Neural cell (in vitro differentiated cells): ENCODE results near the gene BATF3. TPM values are rescaled to one million over a fixed set of nuclear protein-coding genes. Genes with fewer than 3 reads are reported as not detected.

Source experiments
- H2AFZ ChIP-seq: fragments of 200-600, 300-800 bp; sonication (generic), shearing (Covaris generic); 2 replicates; pipeline ENCODE4 v1.6.0; 2014; ENCODE audit warnings: low read depth, mild to moderate bottlenecking, antibody characterized with exemption, low read length, moderate library complexity
- H3F3A ChIP-seq: fragments of 200-600 bp; shearing (Covaris generic); 2 replicates; pipeline ENCODE4 v1.6.1; 2016; ENCODE audit warnings: mild to moderate bottlenecking, moderate library complexity, mixed read lengths, antibody characterized with exemption, low read length; ENCODE audit not compliant: insufficient read depth, poor library complexity, severe bottlenecking
- H3K27ac ChIP-seq: fragments of 200-600, 300-800 bp; sonication (generic), shearing (Covaris generic); 2 replicates; pipeline ENCODE4 v1.5.1; 2014; ENCODE audit warnings: mild to moderate bottlenecking, low read length, moderate library complexity
- H3K27me3 ChIP-seq: fragments of 300-800, 200-600 bp; sonication (generic), shearing (Covaris generic); 2 replicates; pipeline ENCODE4 v1.6.0; 2014; ENCODE audit warnings: mild to moderate bottlenecking, low read depth, low read length, moderate library complexity; ENCODE audit not compliant: insufficient read depth
- H3K36me3 ChIP-seq: fragments of 300-800, 200-600 bp; sonication (generic), shearing (Covaris generic); 2 replicates; pipeline ENCODE4 v1.5.1; 2014; ENCODE audit warnings: mild to moderate bottlenecking, antibody characterized with exemption, low read length, moderate library complexity; ENCODE audit not compliant: insufficient read depth
- H3K4me2 ChIP-seq: fragments of 300-800, 200-600 bp; sonication (generic), shearing (Covaris generic); 2 replicates; pipeline ENCODE4 v1.6.0; 2014; ENCODE audit warnings: mild to moderate bottlenecking, low read length
- H3K4me3 ChIP-seq: fragments of 300-800, 200-600 bp; sonication (generic), shearing (Covaris generic); 2 replicates; pipeline ENCODE4 v1.5.1; 2014; ENCODE audit warnings: mild to moderate bottlenecking, low read length, moderate library complexity
- H3K79me2 ChIP-seq: fragments of 200-600 bp; shearing (Covaris generic); replicated peaks from 2 replicates; pipeline ENCODE4 v1.6.0; 2014; ENCODE audit warnings: mild to moderate bottlenecking, low read length, moderate library complexity; ENCODE audit not compliant: insufficient read depth
- H3K9ac ChIP-seq: fragments of 300-800, 200-600 bp; sonication (generic), shearing (Covaris generic); 2 replicates; pipeline ENCODE4 v1.6.1; 2016; ENCODE audit warnings: mild to moderate bottlenecking, low read length, mixed read lengths
- H3K9me2 ChIP-seq: fragments of 200-600 bp; shearing (Covaris generic); 2 replicates; pipeline ENCODE4 v1.6.1; 2016; ENCODE audit warnings: mild to moderate bottlenecking, low read length, mixed read lengths; ENCODE audit not compliant: insufficient read depth
- H3K9me3 ChIP-seq: fragments of 200-600, 300-800 bp; sonication (generic), shearing (Covaris generic); 2 replicates; pipeline ENCODE4 v1.6.1; 2016; ENCODE audit warnings: mild to moderate bottlenecking, mixed run types, low read length, moderate library complexity, mixed read lengths
- H4K20me1 ChIP-seq: fragments of 200-600 bp; shearing (Covaris generic); 2 replicates; pipeline ENCODE4 v1.6.1; 2016; ENCODE audit warnings: mild to moderate bottlenecking, mixed run types; ENCODE audit not compliant: insufficient read depth
- EP300 ChIP-seq: fragments of 450-650 bp; conservative IDR thresholded peaks from 2 replicates; pipeline ENCODE4 v1.6.1; 2014; ENCODE audit warnings: antibody characterized with exemption, mild to moderate bottlenecking, moderate library complexity; ENCODE audit not compliant: poor library complexity, severe bottlenecking
- EZH2 ChIP-seq: fragments of 200-600, 300-800 bp; shearing (Covaris generic), sonication (generic); IDR thresholded peaks from 2 replicates; pipeline ENCODE4 v1.6.1; 2014; ENCODE audit warnings: antibody characterized with exemption, low read length, borderline replicate concordance, mild to moderate bottlenecking; ENCODE audit not compliant: insufficient read depth, poor library complexity, severe bottlenecking
- MXI1 ChIP-seq: fragments of 450-650 bp; conservative IDR thresholded peaks from 2 replicates; pipeline ENCODE4 v1.6.1; 2014; ENCODE audit warnings: antibody characterized with exemption, mild to moderate bottlenecking; ENCODE audit not compliant: poor library complexity, severe bottlenecking
- POLR2AphosphoS5 ChIP-seq: IDR thresholded peaks from 2 replicates; pipeline ENCODE4 v1.6.1; 2012
- RAD21 ChIP-seq: fragments of 450-650 bp; conservative IDR thresholded peaks from 2 replicates; pipeline ENCODE4 v1.6.1; 2014; ENCODE audit warnings: antibody characterized with exemption, mild to moderate bottlenecking, moderate library complexity
- SMC3 ChIP-seq: fragments of 450-650 bp; conservative IDR thresholded peaks from 2 replicates; pipeline ENCODE4 v1.6.1; 2014; ENCODE audit warnings: antibody characterized with exemption, mild to moderate bottlenecking, moderate library complexity; ENCODE audit not compliant: poor library complexity
- TAF1 ChIP-seq: IDR thresholded peaks from 2 replicates; pipeline ENCODE4 v1.6.1; 2012; ENCODE audit warnings: low read depth
- polyA plus RNA-seq: library from polyadenylated mRNA; depleted of rRNA; stranded (reverse); fragments of >200 nt; gene quantifications from 2 replicates; pipeline ENCODE4 v1.2.3, GENCODE V29; 2014
- TF ChIP-seq, protein P1 (sequence below): fragments of 450-650 bp; IDR thresholded peaks from 2 replicates; pipeline ENCODE4 v1.5.1; 2014; ENCODE audit warnings: antibody characterized with exemption, mild to moderate bottlenecking, moderate library complexity; ENCODE audit not compliant: poor library complexity, severe bottlenecking
- TF ChIP-seq, protein P2 (sequence below): IDR thresholded peaks from 2 replicates; pipeline ENCODE4 v1.6.1; 2012; ENCODE audit warnings: borderline replicate concordance

The BATF3 gene
- polyA plus RNA-seq, 1 donor from 2014 or later = 0.82 TPM

GRCh38 chr1:212699104-212699624 is 476 bp downstream of the BATF3 start:
- H3K36me3 ChIP-seq = no peaks in the 10 kb centered on the region
- peak overlapping the region; percentile 70 for H3K4me3 ChIP-seq
- H3K9me2 ChIP-seq = no peaks in the 10 kb centered on the region
- H3K9me3 ChIP-seq = no peaks in the 10 kb centered on the region
- no peaks in the 10 kb centered on the region for H3K79me2 ChIP-seq
- TF ChIP-seq MXI1 = no peak
- peak; percentile 14 for TF ChIP-seq RAD21
- no peak for TF ChIP-seq EZH2
- TF ChIP-seq SMC3 = no peak
- TF ChIP-seq, protein P1, sequence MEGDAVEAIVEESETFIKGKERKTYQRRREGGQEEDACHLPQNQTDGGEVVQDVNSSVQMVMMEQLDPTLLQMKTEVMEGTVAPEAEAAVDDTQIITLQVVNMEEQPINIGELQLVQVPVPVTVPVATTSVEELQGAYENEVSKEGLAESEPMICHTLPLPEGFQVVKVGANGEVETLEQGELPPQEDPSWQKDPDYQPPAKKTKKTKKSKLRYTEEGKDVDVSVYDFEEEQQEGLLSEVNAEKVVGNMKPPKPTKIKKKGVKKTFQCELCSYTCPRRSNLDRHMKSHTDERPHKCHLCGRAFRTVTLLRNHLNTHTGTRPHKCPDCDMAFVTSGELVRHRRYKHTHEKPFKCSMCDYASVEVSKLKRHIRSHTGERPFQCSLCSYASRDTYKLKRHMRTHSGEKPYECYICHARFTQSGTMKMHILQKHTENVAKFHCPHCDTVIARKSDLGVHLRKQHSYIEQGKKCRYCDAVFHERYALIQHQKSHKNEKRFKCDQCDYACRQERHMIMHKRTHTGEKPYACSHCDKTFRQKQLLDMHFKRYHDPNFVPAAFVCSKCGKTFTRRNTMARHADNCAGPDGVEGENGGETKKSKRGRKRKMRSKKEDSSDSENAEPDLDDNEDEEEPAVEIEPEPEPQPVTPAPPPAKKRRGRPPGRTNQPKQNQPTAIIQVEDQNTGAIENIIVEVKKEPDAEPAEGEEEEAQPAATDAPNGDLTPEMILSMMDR = peak; percentile 63
- no peak for TF ChIP-seq TAF1
- no peak for TF ChIP-seq EP300
- no peak for TF ChIP-seq POLR2AphosphoS5
- TF ChIP-seq, protein P2, sequence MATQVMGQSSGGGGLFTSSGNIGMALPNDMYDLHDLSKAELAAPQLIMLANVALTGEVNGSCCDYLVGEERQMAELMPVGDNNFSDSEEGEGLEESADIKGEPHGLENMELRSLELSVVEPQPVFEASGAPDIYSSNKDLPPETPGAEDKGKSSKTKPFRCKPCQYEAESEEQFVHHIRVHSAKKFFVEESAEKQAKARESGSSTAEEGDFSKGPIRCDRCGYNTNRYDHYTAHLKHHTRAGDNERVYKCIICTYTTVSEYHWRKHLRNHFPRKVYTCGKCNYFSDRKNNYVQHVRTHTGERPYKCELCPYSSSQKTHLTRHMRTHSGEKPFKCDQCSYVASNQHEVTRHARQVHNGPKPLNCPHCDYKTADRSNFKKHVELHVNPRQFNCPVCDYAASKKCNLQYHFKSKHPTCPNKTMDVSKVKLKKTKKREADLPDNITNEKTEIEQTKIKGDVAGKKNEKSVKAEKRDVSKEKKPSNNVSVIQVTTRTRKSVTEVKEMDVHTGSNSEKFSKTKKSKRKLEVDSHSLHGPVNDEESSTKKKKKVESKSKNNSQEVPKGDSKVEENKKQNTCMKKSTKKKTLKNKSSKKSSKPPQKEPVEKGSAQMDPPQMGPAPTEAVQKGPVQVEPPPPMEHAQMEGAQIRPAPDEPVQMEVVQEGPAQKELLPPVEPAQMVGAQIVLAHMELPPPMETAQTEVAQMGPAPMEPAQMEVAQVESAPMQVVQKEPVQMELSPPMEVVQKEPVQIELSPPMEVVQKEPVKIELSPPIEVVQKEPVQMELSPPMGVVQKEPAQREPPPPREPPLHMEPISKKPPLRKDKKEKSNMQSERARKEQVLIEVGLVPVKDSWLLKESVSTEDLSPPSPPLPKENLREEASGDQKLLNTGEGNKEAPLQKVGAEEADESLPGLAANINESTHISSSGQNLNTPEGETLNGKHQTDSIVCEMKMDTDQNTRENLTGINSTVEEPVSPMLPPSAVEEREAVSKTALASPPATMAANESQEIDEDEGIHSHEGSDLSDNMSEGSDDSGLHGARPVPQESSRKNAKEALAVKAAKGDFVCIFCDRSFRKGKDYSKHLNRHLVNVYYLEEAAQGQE = no peak
- H3K27me3 ChIP-seq = peaks cover 72% of the 10 kb centered on the region
- H2AFZ ChIP-seq = no peak overlapping the region
- H3K9ac ChIP-seq = peak overlapping the region; percentile 17
- peaks cover 8% of the 10 kb centered on the region for H3F3A ChIP-seq
- H3K4me2 ChIP-seq = no peak overlapping the region
- H3K27ac ChIP-seq = no peak overlapping the region
- no peaks in the 10 kb centered on the region for H4K20me1 ChIP-seq

DNA sequence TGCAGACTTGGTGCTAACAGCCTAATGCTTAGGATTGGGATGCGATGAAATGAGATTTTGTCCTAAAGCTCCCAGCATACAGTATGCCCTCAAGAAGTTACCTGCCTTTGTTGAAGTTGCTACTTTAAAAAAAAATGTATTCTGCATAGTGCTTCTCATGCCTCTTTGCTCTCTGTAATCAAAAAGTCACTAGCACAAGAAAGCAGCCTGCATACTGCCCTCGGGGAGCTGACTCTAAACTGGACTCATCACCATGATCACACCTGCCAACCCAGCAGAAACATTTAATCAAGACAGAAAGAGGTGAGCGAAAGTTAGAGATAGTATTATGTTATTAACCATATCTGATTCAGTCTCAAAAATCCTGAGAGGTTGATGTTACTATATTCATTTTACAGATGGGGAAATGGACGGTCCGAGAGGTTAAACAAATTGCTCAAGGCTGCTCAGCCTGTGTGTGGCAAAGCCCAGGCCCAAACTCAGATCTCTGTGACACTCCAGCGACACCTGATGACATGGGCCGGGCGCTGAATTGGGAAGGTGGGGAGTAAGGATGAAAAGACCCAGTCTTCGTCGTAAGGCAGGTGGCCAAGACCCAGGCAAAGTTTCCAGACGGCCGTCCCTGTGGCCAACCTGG is 1.1 kb downstream of the BATF3 start:
- Histone ChIP-seq H3K27ac (no peak overlapping the region), H3K36me3 (no peaks in the 10 kb centered on the region), H3F3A (peaks cover 8% of the 10 kb centered on the region), H3K9ac (no peak overlapping the region), H2AFZ (no peak overlapping the region), H3K9me2 (no peaks in the 10 kb centered on the region), H3K4me2 (no peak overlapping the region), H3K79me2 (no peaks in the 10 kb centered on the region), H3K27me3 (peaks cover 72% of the 10 kb centered on the region), H3K4me3 (peak overlapping the region; percentile 70), H3K9me3 (no peaks in the 10 kb centered on the region), H4K20me1 (no peaks in the 10 kb centered on the region)
- no peak for TF ChIP-seq SMC3
- TF ChIP-seq POLR2AphosphoS5 = peak; percentile 5
